Sigmoid colon (tissue), 4 donors: Measurements from ENCODE around the gene RAB11FIP3.

Experiments
- CTCF ChIP-seq, 4 experiments: fragments of 450-650 bp in 3 of 4; fragments of 200-600 bp in 1 of 4; IDR thresholded peaks; one replicate each; pipeline ENCODE4 v1.5.1; 2016 to 2019; ENCODE audit warnings: antibody characterized with exemption in 4 of 4, mild to moderate bottlenecking in 3 of 4, moderate library complexity in 2 of 4
- EP300 ChIP-seq, 4 donors: sonication (generic); formaldehyde crosslinking; IDR thresholded peaks; one replicate each; pipeline ENCODE4 v1.6.1; 2017; ENCODE audit warnings: antibody characterized with exemption in 4 of 4
- POLR2A ChIP-seq, 2 donors: fragments of 450-650 bp; IDR thresholded peaks; one replicate each; pipeline ENCODE4 v1.6.1; 2016; ENCODE audit warnings: antibody characterized with exemption in 2 of 2, mild to moderate bottlenecking in 2 of 2, moderate library complexity in 2 of 2
- POLR2AphosphoS5 ChIP-seq, 4 donors: sonication (generic); formaldehyde crosslinking; IDR thresholded peaks; one replicate each; pipeline ENCODE4 v1.6.1; 2017; ENCODE audit warnings: antibody characterized with exemption in 4 of 4

- TF ChIP-seq CTCF (IDR thresholded peaks at IDR 0.05) (no peak), POLR2A (IDR thresholded peaks at IDR 0.05) (no peak), EP300 (IDR thresholded peaks at IDR 0.05) (no peak), POLR2AphosphoS5 (IDR thresholded peaks at IDR 0.05) (no peak)
These were observed 35.3 kb downstream of the RAB11FIP3 start for GRCh38 chr16:460787-461186.
